HG02870 (cell line): ENCODE results near the gene DRD3.

ENCODE experiments used
- ATAC-seq: cut with Tn5 transposase; IDR thresholded peaks from one replicate; pipeline ENCODE4 v1.9.1; 2021; ENCODE audit warnings: mild to moderate bottlenecking, moderate library complexity; ENCODE audit not compliant: unreplicated experiment

The DRD3 gene

GRCh38 chr3:114079761-114080160 lies 99.1 kb downstream of the DRD3 start:
- ATAC-seq = no peak

DNA sequence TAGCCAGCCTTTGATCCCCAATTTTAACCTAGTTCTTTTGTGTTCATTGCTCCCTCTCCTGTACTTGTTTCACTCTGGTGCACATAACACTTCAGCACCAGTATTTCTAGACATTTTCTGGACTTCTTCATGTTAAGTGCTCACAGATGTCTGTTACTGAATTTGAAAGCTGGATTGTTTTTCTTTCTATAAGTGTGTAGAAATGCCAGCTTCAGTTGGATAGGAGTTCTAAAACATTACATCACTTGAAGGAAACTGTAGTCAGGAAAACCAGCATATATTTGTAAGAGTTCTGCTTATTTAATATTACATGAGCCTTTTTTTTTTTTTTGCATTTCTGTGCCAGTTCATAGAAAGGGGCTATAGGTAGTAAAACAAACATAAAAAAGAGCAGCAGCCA lies 100.7 kb downstream of the DRD3 start:
- no peak for ATAC-seq
